HS-27A (cell line): ENCODE data around the gene KIF7.

ENCODE experiments used
- DNase-seq: peaks from one replicate; pipeline ENCODE4 v3.0.0-alpha.2; 2012; ENCODE audit warnings: low read depth, missing footprints

The KIF7 gene

GRCh38 chr15:89649013-89649625 lies 6.1 kb downstream of the KIF7 start:
- no peak for DNase-seq

- no peak for DNase-seq
Observed at GRCh38 chr15:89648106-89649012, 6.9 kb downstream of the KIF7 start.

DNA sequence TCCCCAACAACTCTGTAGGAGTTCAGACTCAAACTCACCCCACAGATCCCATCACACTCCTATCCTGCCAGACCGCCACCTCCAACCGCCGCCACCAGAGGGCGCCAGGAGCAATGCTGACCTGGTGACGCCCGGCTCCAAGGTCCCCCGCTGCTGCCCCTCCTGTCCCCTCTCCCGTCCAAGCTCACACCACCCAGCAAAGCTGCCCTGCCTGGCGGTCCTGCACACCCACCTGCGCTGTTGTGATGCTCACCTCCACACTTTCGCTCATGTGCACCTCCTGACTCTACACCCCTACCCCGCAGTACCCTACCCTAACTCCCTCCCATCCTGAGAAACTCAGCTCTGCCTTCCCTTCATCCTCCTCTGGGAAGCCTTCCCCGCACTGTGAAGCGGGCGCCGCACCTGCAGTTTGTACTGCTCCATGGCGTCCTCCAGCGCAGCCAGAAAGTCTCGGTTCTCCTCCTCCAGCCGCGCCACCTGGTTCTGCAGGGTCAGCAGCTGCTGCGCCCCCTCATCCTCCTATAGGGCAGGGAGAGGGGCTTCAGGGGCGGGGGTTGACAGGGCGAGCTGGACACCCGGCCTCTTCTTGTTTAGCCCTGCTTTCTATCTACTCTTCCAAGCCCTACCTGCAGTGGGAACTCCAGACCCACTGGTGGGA lies 7.9 kb downstream of the KIF7 start:
- no peak for DNase-seq

DNA sequence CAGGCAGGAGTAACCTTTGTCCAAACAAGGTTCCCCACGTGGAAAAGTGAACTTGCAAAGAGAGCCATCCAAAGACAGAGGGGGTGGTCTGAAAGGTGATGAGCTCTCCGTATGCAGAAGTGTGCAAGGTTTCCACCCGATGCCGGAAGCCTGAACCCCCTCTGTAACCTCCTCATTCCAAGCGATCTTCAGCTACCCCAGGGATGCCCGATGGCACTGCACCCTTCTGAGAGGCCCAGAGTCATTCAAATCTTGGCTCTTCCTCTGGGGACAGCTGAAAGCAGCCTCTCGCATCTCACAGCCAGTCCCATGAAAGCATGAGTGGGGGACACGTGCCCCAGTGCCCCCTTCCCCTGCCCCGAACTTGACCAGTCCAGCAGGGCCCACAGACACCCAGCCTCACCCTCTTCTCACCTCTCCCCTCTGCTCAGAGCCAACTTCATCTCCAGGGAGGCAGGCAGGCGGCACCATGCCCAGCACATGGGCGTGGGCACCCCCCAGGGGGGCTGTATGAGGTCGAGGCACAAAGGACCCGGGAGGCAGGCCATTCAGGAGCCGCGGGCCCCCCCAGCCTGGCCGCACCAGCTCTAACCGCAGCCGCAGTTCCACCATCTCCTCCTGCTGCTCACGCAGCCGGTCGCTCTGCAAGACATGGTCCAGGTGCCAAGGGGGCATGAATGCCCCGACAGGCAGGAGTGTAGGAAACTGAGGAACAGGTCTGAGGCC lies 8.7 kb downstream of the KIF7 start:
- DNase-seq: no peak

- DNase-seq: no peak
Observed at GRCh38 chr15:89645680-89646079, 9.6 kb downstream of the KIF7 start.

- DNase-seq: no peak
Observed at GRCh38 chr15:89642106-89642505, 13.2 kb downstream of the KIF7 start.

DNA sequence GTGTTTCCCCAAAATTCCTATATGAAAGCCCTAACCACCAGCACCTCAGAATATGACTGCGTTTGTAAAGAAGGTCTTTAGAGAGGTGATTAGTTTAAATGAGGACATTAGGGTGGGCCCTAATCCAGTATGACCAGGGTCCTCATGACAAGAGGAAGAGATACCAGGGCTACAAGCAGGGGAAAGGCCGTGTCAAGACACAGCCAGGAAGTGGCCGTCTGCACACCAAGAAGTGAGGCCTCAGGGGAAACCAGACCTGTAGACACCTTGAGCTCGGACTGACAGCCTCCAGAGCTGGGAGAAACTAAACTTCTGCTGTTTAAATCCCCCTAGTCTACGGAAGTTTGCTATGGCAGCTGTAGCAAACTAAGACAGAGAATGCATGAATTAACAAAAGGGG lies 14.2 kb downstream of the KIF7 start:
- DNase-seq: no peak

- no peak for DNase-seq
Observed at GRCh38 chr15:89640245-89640644, 15.0 kb downstream of the KIF7 start.

- no peak for DNase-seq
Observed at GRCh38 chr15:89633585-89633984, 21.7 kb downstream of the KIF7 start.

DNA sequence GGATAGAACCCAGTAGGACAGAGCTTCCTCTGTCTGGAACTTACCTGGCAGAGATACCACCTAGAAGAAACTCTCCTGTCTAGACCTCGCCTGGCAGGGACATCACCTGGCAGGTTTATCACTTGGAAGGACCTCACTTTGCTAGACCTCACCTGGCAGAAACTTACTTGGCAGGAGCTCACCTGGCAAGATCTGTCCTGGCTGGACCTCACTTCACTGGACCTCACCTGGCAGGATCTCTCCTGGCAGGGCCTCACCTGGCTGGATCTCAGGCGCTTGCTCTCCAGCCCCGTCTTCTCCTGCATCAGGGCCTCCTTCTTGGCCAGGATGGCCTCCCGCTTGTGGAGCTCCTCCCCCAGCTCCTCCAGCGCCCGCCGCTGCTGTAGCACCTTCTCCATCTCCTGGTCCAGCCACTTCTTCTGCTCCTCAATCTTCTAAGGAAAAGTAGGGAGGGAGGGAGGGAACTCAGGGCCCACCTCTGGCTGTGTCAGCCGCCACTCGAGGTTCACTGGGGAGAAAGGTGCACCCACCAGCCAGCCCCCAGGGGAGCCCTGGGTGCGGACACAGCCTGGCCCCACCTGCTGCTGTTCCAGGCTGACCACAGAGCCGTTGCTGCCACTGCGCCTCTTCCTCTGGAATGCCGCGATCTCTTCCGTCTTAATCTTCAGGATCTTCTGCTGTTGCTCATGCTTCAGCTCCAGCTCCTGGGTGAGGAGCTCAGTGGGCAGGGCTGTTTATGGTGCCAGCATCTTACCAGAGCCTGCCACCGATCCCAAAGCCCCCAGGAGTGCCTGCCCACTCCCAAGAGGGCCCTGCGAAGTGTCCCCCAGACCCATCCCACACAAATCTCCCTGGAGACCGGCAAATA lies 22.5 kb downstream of the KIF7 start:
- no peak for DNase-seq

DNA sequence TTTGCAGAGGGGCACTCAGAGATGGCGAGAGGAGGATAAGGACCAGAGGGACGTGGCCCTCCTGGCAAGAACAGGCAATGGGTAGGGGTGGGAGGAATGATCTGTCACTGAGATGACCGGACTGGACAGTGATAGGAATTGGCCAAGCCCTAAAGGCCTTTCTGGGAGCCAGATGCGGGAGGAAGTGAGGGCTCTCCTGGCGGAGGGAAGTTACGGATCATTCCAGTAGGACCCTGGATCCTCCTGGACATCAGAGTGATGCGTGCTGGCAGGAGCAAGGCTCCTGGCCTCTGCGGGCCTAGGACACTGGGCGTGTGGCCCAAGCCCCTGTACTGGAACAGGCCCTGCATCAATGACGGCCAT lies 23.4 kb downstream of the KIF7 start:
- DNase-seq: no peak

GRCh38 chr15:89630974-89631901 lies 24.0 kb downstream of the KIF7 start:
- DNase-seq: no peak

DNA sequence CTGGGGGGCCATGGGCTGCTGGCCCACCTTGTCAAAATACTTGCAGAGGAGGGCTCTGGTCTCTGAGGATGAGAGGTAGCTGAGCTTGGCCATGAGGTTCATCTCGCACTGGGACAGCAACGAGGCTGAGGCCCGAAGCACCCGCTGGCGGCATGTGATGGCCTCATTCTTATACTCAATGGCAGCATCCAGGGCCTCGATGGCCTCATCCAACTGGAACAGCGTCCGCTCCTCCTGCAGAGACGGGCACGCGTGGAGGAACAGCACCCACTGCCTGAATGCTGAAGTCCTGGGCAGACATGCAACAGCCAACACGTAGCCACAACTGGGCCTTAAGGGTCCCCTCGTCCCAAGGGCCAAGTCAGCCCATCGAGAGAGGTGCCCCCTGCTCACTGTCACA lies 25.0 kb downstream of the KIF7 start:
- DNase-seq: no peak

- DNase-seq: no peak
Observed at GRCh38 chr15:89629829-89630228, 25.4 kb downstream of the KIF7 start.

- no peak for DNase-seq
Observed at GRCh38 chr15:89628806-89629715, 26.2 kb downstream of the KIF7 start.

- no peak for DNase-seq
Observed at GRCh38 chr15:89628301-89628700, 27.0 kb downstream of the KIF7 start.

GRCh38 chr15:89627256-89627970 lies 27.9 kb downstream of the KIF7 start:
- DNase-seq: no peak

GRCh38 chr15:89625716-89626115 lies 29.6 kb downstream of the KIF7 start:
- no peak for DNase-seq

- DNase-seq: no peak
Observed at GRCh38 chr15:89623165-89623564, 32.1 kb downstream of the KIF7 start.
